ENCODE results near the gene SOHLH1. TPM values are rescaled to one million over a fixed set of nuclear protein-coding genes. Genes with fewer than 3 reads are reported as not detected.
A peak's percentile ranks its signal among the peaks of the same experiment; 100 is the strongest.

Gene SOHLH1
- total and polyA plus RNA-seq, 2 of the 4 experiments (the other 2 are of a cell fraction): not detected

DNA sequence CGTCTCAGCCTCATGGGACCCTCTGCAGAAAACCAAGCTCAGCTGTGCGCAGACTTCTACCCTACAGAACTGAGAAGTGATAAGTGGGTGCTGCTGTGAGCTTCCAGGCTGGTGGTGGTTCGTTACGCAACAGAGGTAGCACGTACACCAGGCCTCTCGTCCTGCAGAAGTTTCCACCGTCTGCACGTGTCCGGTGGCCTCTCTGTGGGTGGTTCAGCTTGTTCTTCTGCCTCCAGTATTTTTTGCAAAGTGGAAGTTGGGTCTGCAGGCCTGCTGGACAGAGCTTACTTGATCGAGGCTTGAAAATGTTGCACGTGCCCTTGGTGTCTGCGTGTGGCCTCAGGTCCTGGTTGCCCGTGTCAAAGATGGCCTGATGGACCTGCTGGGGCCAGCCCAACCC, 30.2 kb upstream of the SOHLH1 start:
- no peak overlapping the region for H3K9ac ChIP-seq (ENCODE audit: low read depth, low read length)
- no TSS peak for BruUV-seq (replicated peaks)
- CTCF ChIA-PET: no interaction called here
- DNase-seq (no peak), ATAC-seq (ENCODE audit: low read depth) (no peak)
- H3K36me3 ChIP-seq (ENCODE audit: control insufficient read depth, insufficient read depth, low read length): no peaks in the 10 kb centered on the region
- H2BK5ac ChIP-seq (ENCODE audit: low read depth, low read length, poor library complexity, severe bottlenecking): no peak overlapping the region
- H3K4me3 ChIP-seq (ENCODE audit: insufficient read depth, low read depth, low read length): no peak overlapping the region
- no peak overlapping the region for H3K27ac ChIP-seq (ENCODE audit: insufficient read depth, low read length)
- dilution Hi-C loops (cut with HindIII; ENCODE audit: low sequenced_read_pairs, unreplicated experiment): no loop called here
- no peak overlapping the region for H2AK5ac ChIP-seq (ENCODE audit: low read depth, low read length)
- peaks cover 6% of the 10 kb centered on the region; the same call in 1 of the 2 replicates for H3K9me3 ChIP-seq (ENCODE audit: control insufficient read depth, insufficient read depth, low read length)
- peaks cover 8% of the 10 kb centered on the region for H3K27me3 ChIP-seq (ENCODE audit: control insufficient read depth, insufficient read depth, low read length)
- H2BK120ac ChIP-seq (ENCODE audit: low read depth, low read length): no peak overlapping the region
- H3K9me1 ChIP-seq (ENCODE audit: insufficient read depth, low read length): no peaks in the 10 kb centered on the region
- H3K79me1 ChIP-seq (ENCODE audit: low read depth in 1 of 2, low read length in 2 of 2): no peaks in the 10 kb centered on the region
- H4K91ac ChIP-seq (ENCODE audit: insufficient read depth, low read depth, low read length): no peak overlapping the region
- no peak overlapping the region for H3K23ac ChIP-seq (ENCODE audit: low read depth, low read length)
- H2BK20ac ChIP-seq (ENCODE audit: low read depth, low read length): no peak overlapping the region
- in situ Hi-C loops (cut with MboI; ENCODE audit: low sequenced_read_pairs): no loop called here
- no peak overlapping the region for H3K14ac ChIP-seq (replicated peaks; ENCODE audit: low read depth, low read length)
- WGBS, 2 experiments (ENCODE audit: extremely low coverage in 2 of 2, insufficient read length in 1 of 2): 49% methylated on average over 4 of the region's 13 CpGs; no CpG with 5 or more reads in 1 of the 2 experiments
- H2AFZ ChIP-seq (replicated peaks; ENCODE audit: low read length, poor library complexity): no peak overlapping the region
- no peaks in the 10 kb centered on the region for H3K4me1 ChIP-seq (ENCODE audit: control insufficient read depth, insufficient read depth, low read length)
- POLR2A ChIA-PET (ENCODE audit: unreplicated experiment): no interaction called here
- no peak overlapping the region for H4K8ac ChIP-seq (ENCODE audit: low read depth in 2 of 2, low read length in 2 of 2)
- H3K18ac ChIP-seq (ENCODE audit: low read depth, low read length): no peak overlapping the region
- no peak for TF ChIP-seq POLR2A (IDR thresholded peaks at IDR 0.05; ENCODE audit: low read depth, low read length)
- no peak for TF ChIP-seq MXI1 (IDR thresholded peaks at IDR 0.05; ENCODE audit: borderline replicate concordance, low read depth, low read length)
- no peak for TF ChIP-seq RFX5 (IDR thresholded peaks at IDR 0.05; ENCODE audit: low read depth, low read length)
- peak; percentile 7; the same call in 1 of the 2 replicates for TF ChIP-seq CEBPB (IDR thresholded peaks at IDR 0.05; ENCODE audit: low read depth, low read length)
- no peak overlapping the region for H4K5ac ChIP-seq (ENCODE audit: low read depth, low read length)
- H3K4me2 ChIP-seq (ENCODE audit: low read depth, low read length): no peak overlapping the region
- no peaks in the 10 kb centered on the region for H4K20me1 ChIP-seq (ENCODE audit: insufficient read depth, low read length)
- H3K4ac ChIP-seq (ENCODE audit: low read depth, low read length): no peak overlapping the region
- no peak overlapping the region for H3K56ac ChIP-seq (ENCODE audit: extremely low read depth, insufficient read depth, low read length)
- no peak overlapping the region for H2BK15ac ChIP-seq (ENCODE audit: low read depth, low read length)
- no peak overlapping the region for H2AK9ac ChIP-seq (replicated peaks; ENCODE audit: low read depth, low read length, poor library complexity)
- intact Hi-C loops (cut with micrococcal nuclease): no loop called here
